ENCODE results near the gene STXBP5.
A peak's percentile ranks its signal among the peaks of the same experiment; 100 is the strongest.

STXBP5 gene

DNA sequence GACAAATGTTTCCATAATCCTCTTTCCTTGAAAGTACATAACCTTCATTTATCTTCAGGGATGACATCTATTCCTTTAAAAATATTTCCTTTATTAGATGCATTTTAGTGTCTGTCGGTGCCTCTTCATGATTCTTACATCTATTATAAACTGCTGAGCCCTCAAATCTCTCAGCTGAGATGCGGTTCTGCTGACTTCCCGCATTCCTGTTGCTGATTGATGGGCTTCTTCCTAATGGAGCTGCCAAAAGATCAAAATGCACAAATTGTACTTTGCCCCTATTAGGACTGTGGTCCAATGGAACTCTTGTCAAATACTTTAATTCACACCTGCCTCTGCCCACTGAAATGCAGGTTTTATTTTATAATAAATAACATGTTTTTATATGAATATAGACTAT lies 225.6 kb downstream of the STXBP5 start:
- Histone ChIP-seq H3K27ac (ENCODE audit: low read length) (no peak overlapping the region), H3K27me3 (ENCODE audit: control insufficient read depth, insufficient read depth, low read length) (no peaks in the 10 kb centered on the region), H3K36me3 (ENCODE audit: control insufficient read depth, insufficient read depth, low read length) (no peaks in the 10 kb centered on the region), H3K4me3 (ENCODE audit: low read length) (no peak overlapping the region), H3K4me1 (ENCODE audit: control insufficient read depth, insufficient read depth, low read length) (no peaks in the 10 kb centered on the region), H3K9me3 (ENCODE audit: control insufficient read depth, insufficient read depth, low read length) (no peaks in the 10 kb centered on the region)
- DNase-seq (ENCODE audit: low read depth, low spot score): no peak
- no CpG with 5 or more reads among the region's 3 CpGs for WGBS (ENCODE audit: insufficient coverage, insufficient read length)

GRCh38 chr6:147430811-147431210 lies 226.6 kb downstream of the STXBP5 start:
- Histone ChIP-seq H3K27ac (ENCODE audit: low read length) (no peak overlapping the region), H3K36me3 (ENCODE audit: control insufficient read depth, insufficient read depth, low read length) (no peaks in the 10 kb centered on the region), H3K9me3 (ENCODE audit: control insufficient read depth, insufficient read depth, low read length) (no peaks in the 10 kb centered on the region), H3K4me3 (ENCODE audit: low read length) (no peak overlapping the region), H3K4me1 (ENCODE audit: control insufficient read depth, insufficient read depth, low read length) (no peaks in the 10 kb centered on the region), H3K27me3 (ENCODE audit: control insufficient read depth, insufficient read depth, low read length) (no peaks in the 10 kb centered on the region)
- no peak for DNase-seq (ENCODE audit: low read depth, low spot score)
- WGBS (ENCODE audit: insufficient coverage, insufficient read length): no CpG with 5 or more reads among the region's 2 CpGs

- Histone ChIP-seq H3K4me3 (ENCODE audit: low read length) (no peak overlapping the region), H3K36me3 (ENCODE audit: control insufficient read depth, insufficient read depth, low read length) (no peaks in the 10 kb centered on the region), H3K27me3 (ENCODE audit: control insufficient read depth, insufficient read depth, low read length) (peaks cover 6% of the 10 kb centered on the region; the same call in 1 of the 2 replicates), H3K9me3 (ENCODE audit: control insufficient read depth, insufficient read depth, low read length) (no peaks in the 10 kb centered on the region), H3K4me1 (ENCODE audit: control insufficient read depth, insufficient read depth, low read length) (0 out of 2 replicates have a peak, but pooled peaks cover 1% of the 10 kb centered on the region), H3K27ac (ENCODE audit: low read length) (no peak overlapping the region)
- no peak for DNase-seq (ENCODE audit: low read depth, low spot score)
- WGBS (ENCODE audit: insufficient coverage, insufficient read length): no CpG with 5 or more reads among the region's 4 CpGs
Measured at GRCh38 chr6:147434076-147434475, 229.9 kb downstream of the STXBP5 start.

DNA sequence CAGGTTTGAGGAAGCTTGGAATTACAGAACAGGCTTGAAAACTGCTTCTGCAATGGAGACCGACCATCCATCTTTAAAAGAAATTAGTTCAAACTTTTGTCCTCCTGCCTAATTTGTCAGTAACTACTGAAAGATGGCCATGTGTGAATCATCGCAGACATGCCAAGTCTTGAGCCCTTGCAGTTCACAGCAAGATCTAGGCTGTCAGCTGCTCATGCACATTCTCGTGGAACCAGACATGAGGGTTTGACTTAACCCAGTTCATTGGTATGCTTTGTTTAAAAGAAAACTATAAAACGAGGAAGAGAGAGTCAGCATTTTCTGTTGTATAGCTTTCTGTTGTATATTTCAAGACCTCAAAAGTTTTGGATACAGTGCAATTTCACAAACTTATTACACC lies 230.3 kb downstream of the STXBP5 start:
- no peak overlapping the region for H3K4me3 ChIP-seq (ENCODE audit: low read length)
- no peaks in the 10 kb centered on the region for H3K9me3 ChIP-seq (ENCODE audit: control insufficient read depth, insufficient read depth, low read length)
- H3K27me3 ChIP-seq (ENCODE audit: control insufficient read depth, insufficient read depth, low read length): peaks cover 7% of the 10 kb centered on the region; the same call in 1 of the 2 replicates
- H3K36me3 ChIP-seq (ENCODE audit: control insufficient read depth, insufficient read depth, low read length): no peaks in the 10 kb centered on the region
- WGBS (ENCODE audit: insufficient coverage, insufficient read length): no CpG with 5 or more reads among the region's 4 CpGs
- no peak overlapping the region for H3K27ac ChIP-seq (ENCODE audit: low read length)
- H3K4me1 ChIP-seq (ENCODE audit: control insufficient read depth, insufficient read depth, low read length): peaks cover 3% of the 10 kb centered on the region; the same call in 1 of the 2 replicates
- DNase-seq (ENCODE audit: low read depth, low spot score): no peak

DNA sequence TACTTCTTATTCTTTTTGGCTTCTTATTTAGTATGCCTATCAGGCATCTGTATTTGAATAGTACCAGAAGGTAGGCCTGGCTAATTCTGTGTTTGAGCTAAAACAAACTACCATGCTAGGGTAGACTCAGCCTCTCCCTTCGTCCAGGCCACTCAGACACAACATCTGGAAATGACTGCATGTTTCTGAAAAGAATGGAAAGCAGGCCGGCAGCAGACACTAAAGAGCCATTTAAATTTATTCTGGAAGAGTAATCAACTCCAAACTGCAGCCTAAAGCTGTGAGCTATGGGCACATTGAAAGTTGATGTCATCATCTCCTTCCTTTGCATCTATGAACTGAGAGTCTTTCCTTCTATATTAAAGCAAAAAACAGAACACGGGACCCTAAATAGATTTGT lies 233.4 kb downstream of the STXBP5 start:
- H3K9me3 ChIP-seq (ENCODE audit: control insufficient read depth, insufficient read depth, low read length): no peaks in the 10 kb centered on the region
- DNase-seq (ENCODE audit: low read depth, low spot score): no peak
- H3K27ac ChIP-seq (ENCODE audit: low read length): no peak overlapping the region
- peaks cover 32% of the 10 kb centered on the region; the same call in 1 of the 2 replicates for H3K27me3 ChIP-seq (ENCODE audit: control insufficient read depth, insufficient read depth, low read length)
- WGBS (ENCODE audit: insufficient coverage, insufficient read length): no CpG with 5 or more reads among the region's 3 CpGs
- H3K4me3 ChIP-seq (ENCODE audit: low read length): no peak overlapping the region
- H3K4me1 ChIP-seq (ENCODE audit: control insufficient read depth, insufficient read depth, low read length): peaks cover 4% of the 10 kb centered on the region; the same call in 1 of the 2 replicates
- H3K36me3 ChIP-seq (ENCODE audit: control insufficient read depth, insufficient read depth, low read length): no peaks in the 10 kb centered on the region

- H3K27ac ChIP-seq (ENCODE audit: low read length): no peak overlapping the region
- peaks cover 4% of the 10 kb centered on the region; the same call in 1 of the 2 replicates for H3K4me1 ChIP-seq (ENCODE audit: control insufficient read depth, insufficient read depth, low read length)
- H3K36me3 ChIP-seq (ENCODE audit: control insufficient read depth, insufficient read depth, low read length): no peaks in the 10 kb centered on the region
- WGBS (ENCODE audit: insufficient coverage, insufficient read length): no CpG with 5 or more reads among the region's 9 CpGs
- H3K27me3 ChIP-seq (ENCODE audit: control insufficient read depth, insufficient read depth, low read length): peaks cover 32% of the 10 kb centered on the region; the same call in 1 of the 2 replicates
- H3K4me3 ChIP-seq (ENCODE audit: low read length): no peak overlapping the region
- no peaks in the 10 kb centered on the region for H3K9me3 ChIP-seq (ENCODE audit: control insufficient read depth, insufficient read depth, low read length)
- DNase-seq (ENCODE audit: low read depth, low spot score): peak; percentile 61
Measured at GRCh38 chr6:147438758-147439528, 234.7 kb downstream of the STXBP5 start.
